Suppressor macrophage treated with lipopolysaccharide for 1 hour (primary cell): Measurements from ENCODE around the gene PPM1J.

Experiments
- DNase-seq, 3 donors: peaks; one replicate each; pipeline ENCODE4 v3.0.0-alpha.2; 2020 to 2022

PPM1J gene

DNA sequence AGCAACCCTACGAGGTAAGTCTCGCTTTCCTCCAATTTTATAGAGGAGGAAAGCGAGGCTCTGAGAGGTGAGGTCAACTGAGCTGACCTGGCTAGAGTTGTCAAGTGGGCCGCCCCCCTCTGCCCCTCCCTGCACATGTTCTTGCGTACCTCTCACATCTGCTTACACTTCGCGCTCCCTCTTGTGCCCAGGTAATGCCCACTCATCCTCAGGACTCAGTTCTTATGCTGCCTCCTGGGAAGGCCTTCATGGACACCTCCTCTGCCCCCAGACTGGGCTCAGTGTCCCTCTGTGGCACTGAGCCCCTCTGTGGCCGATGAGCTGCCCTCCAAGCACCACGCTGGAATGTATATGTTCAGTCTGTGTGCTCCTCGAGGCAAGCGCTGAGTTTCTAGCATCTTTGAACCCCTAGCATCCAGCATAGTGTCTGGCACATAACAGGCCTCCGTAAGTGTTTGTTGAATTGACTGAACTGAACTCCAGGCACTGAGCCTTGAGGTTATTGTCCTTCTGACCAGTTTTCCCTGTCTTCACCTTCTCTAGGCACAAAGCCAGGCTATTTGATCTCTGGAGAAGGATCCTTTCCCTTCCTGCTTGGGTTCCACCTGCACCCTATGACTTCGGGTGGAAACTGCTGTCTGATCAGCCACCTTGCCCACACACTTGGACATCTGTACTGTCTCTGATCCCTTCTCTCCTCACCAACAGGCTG is 27.2 kb downstream of the PPM1J start:
- no peak for DNase-seq

GRCh38 chr1:112687361-112687760 is 27.8 kb downstream of the PPM1J start:
- DNase-seq = no peak

DNA sequence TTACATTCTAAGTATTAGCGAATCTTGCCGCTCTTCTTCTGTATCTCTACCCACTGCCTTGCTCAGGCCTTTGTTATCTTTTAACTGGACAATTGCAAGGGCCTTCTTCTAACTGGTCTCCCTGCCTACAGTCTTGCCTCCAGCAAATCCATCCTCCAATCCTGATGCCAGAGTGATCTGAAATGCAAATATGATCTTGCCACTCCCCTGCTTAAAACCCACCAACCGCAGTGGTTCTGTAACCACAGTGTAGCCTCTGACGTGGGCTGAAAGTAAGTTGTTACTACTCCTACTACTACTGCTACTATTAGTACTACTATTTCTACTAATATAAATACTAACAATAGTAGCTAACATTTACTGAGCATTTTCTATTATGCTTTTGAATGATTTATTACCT is 28.3 kb downstream of the PPM1J start:
- DNase-seq = no peak

DNA sequence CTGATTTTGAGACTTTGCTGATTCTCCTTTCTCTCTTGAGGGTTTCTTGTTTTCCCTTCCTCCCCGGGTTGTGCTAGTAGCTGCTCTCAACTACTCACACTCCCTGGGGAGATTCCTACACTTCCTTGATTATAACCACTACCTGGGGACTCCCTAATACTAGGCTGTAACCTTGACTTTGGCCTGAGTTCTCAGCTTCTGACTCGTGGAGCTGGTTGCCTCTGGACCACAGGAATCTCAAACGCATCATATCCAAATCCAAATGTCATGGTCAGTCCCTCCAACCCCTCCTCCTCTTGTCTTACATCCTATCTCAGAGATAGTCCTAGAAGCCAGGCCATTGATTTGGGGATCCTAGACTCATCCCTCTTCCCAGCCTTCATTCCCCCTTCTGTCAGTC is 28.7 kb downstream of the PPM1J start:
- DNase-seq = no peak

DNA sequence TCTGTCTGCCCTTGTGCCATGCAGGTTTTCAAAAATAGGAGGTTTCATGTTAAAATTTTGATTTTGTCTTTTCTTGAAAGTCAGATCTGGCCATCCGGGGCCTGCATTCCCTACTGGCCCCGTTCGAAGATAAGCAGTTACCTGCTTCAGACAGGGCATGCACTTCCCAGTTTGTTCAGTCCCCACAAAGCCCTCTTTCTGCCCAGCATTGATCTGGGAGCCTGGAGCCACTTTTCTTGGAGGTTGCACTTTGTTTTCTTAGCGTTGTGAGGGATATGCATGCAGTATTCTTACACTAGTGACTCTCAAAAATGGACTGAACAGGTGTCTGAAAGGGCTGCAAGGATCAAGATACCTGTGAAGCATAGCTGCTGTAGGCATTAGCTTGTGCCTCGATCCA is 29.2 kb downstream of the PPM1J start:
- no peak for DNase-seq

- no peak for DNase-seq
Measured at GRCh38 chr1:112678605-112679004, 36.5 kb downstream of the PPM1J start.

- no peak for DNase-seq
Measured at GRCh38 chr1:112677501-112677900, 37.6 kb downstream of the PPM1J start.

DNA sequence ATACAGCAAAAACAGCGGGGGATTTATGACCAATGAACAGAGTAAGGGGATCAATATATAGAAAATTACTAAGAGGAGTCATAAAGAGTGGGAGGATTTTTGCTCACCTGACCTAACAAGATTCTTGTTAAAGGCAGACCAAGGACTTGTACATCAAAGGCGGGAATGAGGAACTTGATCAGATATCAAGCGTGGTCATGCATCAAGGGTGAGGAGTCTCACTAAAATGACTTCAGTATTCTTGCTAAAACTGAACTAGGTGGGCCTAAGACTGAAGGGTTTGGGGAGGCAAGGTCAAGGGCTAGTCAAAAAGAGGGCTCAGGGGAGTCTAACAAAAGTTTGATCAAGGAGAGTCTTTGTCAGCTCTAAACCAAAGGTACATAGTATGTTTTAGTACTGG is 38.6 kb downstream of the PPM1J start:
- DNase-seq = no peak

DNA sequence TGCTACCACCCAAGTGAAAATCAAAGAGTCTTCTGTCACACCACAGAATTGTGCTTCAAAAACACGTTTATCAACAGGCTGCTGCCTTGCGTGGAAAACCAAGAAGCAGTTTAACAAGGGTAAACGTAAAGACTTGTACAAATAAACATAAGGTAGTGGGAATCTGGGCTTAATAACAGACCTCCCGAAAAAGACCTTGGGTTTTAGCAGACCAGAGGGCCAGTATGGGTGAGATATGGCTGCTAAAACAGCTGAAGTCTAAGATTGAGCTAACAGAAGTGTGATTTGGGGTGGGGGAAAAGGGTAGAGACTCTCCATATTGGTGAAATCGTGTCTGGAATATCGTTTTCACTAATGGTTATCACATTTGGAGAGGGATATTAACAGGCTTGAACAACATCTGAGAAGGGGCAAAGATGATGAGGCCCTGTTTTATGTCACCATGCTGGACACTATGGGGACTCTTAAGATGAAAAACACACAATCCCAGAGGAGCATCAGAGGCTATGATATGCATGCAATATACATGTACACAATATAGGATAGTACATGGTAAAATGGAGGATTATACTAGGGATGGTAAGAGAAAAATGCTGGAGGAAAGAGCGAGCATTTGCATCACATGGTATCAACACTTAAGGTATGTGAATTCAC is 39.3 kb downstream of the PPM1J start:
- no peak for DNase-seq

DNA sequence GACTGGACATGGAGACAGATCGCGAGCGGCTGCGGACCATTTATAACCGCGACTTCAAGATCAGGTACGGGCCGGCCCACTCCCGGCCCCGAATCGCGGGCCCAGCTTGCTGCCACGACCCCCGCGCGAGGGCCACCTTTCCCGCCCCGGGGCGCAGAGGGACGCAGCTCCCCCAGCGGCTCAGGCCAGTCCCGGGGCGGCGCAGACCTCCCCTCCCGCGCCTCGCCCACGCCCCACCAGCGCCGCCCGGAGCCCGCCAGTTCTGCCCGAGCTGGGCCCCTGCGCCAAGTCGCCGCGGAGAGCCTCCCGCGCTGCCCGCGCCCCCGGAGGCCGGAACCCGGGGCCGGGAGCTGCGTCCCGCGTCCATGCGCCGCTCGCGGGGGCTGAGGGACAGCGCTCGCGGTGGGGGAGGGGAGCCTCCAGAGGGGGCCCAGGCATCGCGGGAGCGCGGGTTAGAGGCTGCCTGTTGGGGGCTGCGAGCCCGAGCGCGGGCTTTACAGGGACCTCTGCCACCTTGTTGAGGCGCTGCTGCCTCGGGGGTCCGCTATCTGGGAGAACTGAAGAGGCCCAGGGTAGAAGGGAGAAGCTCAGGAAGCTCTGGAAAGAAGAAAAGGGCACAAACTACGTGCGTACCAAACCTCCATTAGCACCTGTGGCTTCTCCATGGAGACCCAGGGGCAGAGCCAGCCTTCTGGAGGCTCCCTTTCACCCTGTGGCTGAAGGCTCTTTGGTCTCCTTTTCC is 40.0 kb downstream of the PPM1J start:
- peak; percentile 55 to 80 (median 60) for DNase-seq

GRCh38 chr1:112674440-112674985 is 40.6 kb downstream of the PPM1J start, which contains the start of gene MOV10:
MOV10 (plus strand) TSS chr1:112674659; CDS start chr1:112674913, 254 bp downstream.
- peak; percentile 77 to 86 (median 80) for DNase-seq

DNA sequence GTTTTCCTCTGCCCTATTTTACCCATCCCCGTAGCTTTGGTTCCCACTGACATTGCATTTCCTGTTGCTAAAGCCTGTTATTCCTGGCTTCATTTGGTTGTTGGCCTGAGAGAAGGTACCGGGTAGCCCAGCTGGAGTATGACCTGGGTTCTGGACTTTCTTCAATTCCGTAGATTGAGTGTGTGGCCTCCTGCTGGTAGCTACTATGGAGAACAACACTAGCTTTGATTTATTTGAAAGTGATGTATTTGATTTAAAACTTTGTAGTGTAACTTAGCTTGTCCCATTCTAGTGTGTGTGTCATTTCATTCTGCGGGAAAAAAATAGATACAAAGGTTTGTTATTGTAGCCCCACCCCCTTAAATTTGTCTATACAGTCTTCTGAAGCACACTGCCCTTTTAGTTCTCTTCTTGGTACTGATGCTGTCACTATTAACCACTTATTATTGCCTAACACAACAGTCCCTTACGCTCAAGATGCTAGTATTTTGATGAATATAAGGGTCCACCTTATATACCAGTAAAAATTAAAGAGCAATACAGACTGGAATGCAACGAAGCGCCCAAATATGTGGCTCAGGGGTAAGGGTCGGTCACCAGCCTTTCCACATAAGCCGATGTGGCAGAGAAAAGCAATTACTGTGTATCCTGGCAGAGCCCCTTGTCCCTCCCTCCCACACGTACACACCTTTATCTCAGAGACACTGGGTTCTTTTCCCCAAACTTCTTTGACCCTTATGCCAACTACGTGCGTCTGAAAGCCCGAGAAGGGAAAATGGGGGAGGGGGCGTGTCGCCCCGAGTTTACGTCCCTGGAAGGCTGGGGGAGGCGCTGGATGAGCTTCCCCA is 41.3 kb downstream of the PPM1J start:
- DNase-seq = peak; percentile 31 to 54 (median 42)

- DNase-seq = no peak
Measured at GRCh38 chr1:112672842-112673241, 42.3 kb downstream of the PPM1J start.

DNA sequence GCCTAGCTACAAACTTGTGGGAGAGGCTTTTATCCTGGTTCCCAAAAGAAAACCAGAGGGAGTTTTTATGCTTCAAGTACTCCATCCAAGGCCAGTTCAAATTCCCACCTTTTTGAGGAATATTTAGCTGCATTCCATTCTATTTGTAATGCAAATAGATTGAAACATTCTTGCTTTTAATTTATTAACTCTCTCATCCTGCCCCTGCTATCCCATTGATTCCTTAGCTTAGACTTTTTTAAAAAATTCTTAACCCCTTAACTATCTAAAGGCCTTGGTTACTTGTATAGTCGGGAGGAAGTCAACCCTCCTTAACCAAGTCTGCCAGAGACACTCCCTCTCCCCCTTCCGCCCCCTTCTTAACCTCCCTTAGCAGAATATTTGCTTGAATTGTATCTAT is 43.1 kb downstream of the PPM1J start:
- no peak for DNase-seq

DNA sequence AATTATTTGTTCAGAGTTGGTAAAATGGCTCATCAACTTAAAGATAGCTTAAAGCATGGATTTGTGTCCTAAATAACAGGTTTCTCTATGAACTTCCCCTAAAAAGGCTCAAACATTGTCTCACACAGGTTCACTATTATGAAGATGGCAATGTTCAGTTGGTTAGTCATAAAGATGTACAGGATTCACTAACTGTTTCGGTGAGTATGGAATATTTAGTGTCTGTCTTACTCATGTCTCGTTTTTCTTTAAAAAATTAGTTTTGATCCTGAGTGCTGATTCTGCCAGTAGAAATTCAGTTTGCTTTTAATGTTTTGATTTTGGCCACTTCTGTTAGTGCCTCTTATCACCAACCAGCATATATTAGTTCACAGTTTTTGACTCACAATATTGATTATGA is 48.2 kb downstream of the PPM1J start:
- DNase-seq = no peak

DNA sequence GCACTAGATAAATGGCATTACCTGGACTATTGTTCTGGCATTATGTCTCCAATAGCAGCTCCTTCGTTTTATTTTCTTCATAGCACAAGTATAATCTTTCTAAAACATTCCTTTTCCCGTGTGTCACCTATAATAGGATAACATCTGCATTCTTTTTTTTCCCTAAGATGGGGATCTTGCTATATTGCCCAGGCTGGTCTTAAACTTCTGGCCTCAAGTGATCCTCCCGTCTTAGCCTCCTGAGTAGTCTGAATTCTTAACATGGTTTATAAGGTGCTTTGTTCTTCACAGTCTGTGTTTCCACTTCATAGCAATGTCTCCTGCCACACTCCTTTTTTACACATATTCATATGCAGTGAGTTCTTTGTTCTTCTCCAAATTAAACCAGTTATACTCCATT is 49.3 kb downstream of the PPM1J start:
- DNase-seq = no peak
